Hypothalamus (tissue), 51 donors: ENCODE data around the gene PRDM7.

ENCODE experiments used
- DNase-seq, 51 donors: peaks; one replicate each; lab custom pipeline; 2025; lab: John Stamatoyannopoulos, UW

Gene PRDM7

GRCh38 chr16:90040152-90041023, 36.7 kb downstream of the PRDM7 start:
- no peak for DNase-seq

GRCh38 chr16:90037276-90037675, 39.9 kb downstream of the PRDM7 start:
- DNase-seq: no peak

DNA sequence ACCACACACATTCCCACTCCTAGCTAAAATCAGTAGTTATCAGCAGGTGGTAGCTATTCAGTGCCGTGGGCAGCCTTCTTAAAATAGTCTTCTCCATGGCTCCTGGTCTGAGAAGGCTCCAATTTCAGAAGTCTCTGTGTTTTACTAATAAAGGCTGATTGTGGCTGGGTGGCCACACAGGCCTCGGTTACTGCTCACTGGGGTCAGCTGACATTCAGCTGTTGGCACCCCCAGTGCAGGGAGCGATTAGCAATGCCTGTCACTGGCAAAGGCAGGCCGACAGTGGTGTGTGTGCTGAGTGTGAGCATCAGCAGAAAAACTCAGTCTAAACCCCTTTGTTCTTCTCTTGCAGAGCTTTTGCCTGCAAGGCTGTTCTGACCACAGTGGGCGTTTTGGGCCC, 41.2 kb downstream of the PRDM7 start:
- no peak for DNase-seq

GRCh38 chr16:90034504-90034903, 42.6 kb downstream of the PRDM7 start:
- DNase-seq: no peak

DNA sequence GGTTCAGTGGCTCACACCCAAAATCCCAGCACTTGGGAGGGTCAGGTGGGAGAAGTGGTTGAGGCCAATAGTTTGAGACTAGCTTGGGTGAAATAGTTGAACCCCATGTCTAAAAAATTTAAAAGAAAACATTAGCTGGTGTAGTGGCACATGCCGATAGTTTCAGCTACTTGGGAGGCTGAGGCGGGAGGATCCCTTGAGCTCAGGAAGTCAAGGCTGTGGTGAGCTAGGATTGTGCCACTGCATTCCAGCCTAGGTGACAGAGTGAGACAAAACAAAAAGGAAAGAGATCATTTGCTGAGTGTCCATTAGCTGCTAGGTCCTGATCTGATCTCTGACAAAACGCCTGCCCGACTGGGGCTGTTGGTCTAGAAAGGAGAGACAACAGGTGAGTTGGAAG, 43.7 kb downstream of the PRDM7 start:
- no peak for DNase-seq

DNA sequence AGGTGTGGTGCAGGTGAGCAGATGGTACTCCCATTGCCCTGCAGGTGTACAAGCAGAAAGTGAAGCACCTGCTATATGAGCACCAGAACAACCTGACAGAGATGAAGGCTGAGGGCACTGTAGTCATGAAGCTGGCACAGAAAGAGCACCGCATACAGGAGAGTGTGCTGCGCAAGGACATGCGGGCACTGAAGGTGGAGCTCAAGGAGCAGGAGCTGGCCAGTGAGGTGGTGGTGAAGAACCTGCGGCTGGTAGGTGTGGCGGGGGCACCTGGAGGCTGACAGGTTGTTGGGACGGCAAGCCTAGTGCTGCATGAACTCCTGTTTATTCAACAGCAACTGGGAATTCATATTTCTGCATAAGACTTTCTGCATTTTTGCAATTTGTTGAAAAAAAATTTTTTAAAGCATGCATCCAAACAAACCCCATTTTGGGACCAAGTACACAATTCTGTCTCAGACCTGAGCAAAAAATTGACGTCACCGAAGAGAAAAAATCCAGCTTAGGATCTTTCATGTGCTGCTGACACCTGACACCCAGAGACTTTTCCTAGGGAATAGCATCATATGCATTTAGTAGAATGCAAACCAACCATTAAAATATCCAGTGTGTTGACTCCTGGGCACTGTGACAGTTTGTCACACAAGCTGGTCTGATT, 44.3 kb downstream of the PRDM7 start:
- no peak for DNase-seq

GRCh38 chr16:90031931-90032673, 45.0 kb downstream of the PRDM7 start:
- peak in 11 of 51 donors; percentile 13 to 74 (median 27) for DNase-seq

DNA sequence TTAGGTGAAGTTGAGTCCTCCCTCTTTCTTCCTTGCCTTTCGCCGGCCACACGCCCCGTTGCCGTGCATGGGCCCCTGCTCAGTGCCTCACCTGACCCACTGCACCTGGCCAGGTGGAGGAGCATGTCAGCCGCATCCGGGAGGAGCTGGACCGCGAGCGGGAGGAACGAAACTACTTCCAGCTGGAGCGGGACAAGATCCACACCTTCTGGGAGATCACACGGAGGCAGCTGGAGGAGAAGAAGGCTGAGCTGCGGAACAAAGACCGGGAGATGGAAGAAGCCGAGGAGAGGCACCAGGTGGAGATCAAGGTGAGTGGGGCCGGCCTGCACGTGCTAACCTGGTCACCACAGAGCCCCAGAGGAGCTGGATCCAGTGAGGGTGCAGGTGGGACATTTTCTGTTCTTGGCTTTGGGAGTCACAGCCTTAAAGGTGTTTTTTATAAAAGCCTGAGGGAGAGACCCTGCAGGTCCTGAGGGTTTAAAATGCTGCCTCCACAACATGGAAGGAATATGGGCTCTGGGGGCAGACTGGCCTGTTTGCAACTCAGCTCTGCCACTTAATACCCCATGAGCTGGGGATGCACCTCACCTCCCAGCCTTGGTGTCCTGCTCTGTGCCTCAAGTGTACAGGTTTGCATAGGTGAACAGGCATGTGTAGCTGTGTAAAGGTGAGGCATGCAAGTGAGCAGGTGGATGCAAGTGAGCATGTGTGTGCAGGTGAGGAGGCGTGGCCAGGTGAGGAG, 45.8 kb downstream of the PRDM7 start:
- DNase-seq: no peak

DNA sequence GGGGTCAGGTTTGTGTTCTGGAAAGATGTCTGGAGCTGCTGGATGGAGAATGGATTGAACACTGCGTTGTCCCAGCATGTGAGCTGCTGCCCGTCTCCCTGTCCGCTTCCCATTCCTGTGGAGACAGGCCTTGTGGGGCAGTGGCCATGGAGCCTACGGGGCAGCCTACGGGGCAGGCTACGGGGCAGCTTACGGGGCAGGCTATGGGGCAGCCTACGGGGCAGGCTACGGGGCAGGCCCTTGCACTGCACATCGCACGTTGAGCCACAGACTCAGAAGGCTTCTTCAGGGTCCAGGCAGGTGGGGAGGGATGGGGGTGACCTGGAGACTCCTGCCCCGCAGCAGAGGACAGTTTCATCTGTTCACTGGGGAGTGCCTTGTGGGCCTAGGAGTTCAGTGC, 48.1 kb downstream of the PRDM7 start:
- no peak for DNase-seq

DNA sequence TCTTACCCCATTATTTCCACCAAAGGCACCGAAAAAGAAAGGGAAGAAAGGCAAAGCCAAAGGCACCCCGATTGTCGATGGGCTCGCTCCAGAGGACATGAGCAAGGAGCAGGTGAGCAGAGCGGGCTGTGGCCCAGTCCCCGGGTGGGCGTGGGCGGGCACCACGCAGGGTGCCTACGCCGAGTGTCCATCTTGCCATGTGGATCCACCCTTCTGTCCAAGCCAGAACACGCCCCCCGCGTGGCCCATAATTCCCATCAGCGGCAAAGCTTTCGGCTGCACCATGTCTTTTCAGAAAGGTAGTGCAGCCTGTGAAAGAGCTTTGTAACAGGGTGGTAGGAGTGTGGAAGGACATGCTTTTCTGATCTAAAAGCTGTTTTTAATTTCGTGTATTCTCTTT, 49.5 kb downstream of the PRDM7 start:
- no peak for DNase-seq

DNA sequence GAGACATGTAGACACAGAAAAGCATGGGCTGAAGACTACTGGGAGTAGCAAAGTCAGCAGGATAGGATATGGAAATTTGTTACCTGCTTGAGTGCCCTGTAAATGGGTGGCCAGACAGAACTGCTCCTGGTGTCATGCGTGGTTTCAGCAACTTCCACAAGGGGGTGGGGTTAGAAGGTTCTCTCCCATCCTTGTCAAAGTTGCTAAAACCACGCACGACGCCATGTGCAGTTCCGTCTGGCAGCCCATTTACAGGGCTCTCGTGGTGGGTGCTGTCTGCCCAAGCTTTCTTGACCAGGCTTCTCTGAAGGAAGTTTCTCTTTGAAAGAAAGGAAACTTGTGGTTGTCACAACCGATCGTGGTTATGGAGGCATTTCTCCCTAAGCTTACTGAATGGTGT, 51.0 kb downstream of the PRDM7 start:
- DNase-seq: no peak

DNA sequence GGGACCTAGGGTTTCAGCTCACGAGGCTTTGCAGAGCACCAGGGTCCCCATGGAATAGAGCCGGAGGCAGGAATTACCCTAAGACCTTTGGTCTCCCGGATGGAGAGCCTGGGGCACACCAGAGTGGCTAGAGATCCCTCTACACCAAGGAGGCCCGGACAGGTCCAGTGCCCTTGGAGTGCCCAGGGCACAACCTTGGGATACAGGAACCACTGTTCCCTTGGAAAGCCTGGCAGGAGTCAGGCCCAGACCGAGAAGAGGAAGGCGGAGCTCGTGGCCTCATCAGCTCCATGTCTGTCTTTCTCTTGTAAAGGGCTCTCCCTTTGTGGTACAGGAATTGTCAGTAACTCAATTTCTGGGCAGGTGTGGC, 54.1 kb downstream of the PRDM7 start:
- DNase-seq: no peak

- DNase-seq: peak; percentile 12 to 94 (median 84)
Measured at GRCh38 chr16:90022209-90023077, 54.7 kb downstream of the PRDM7 start.

DNA sequence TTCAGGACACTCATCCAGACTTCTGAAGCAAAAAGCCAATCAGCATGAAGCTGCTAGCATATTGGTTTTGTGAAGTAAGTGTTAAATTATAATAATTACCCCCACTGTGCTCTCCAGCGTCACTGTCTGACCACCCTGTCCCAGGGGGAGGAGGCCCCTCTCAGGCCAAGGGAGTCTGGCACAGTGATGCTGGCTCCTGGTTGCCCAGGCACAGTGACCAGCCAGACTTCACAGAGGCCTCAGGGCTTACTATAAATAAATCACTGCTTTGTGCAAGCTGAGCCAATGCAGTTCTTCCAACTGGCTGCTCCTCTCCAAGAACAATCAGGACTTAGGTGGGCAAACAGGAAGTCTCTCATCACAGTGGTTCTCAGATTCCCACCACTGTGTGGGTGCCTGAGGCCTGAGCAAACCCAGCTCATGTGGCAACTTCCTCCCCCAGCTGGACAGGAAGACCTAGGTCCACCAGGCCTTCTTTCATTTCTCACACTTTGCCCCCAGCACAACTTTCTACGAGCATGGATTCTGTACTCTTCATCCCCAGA, 56.2 kb downstream of the PRDM7 start:
- DNase-seq: peak in 25 of 51 donors; percentile 10 to 68 (median 42)

- DNase-seq: peak in 6 of 51 donors; percentile 8 to 53 (median 30)
Measured at GRCh38 chr16:90020260-90020837, 56.8 kb downstream of the PRDM7 start.

DNA sequence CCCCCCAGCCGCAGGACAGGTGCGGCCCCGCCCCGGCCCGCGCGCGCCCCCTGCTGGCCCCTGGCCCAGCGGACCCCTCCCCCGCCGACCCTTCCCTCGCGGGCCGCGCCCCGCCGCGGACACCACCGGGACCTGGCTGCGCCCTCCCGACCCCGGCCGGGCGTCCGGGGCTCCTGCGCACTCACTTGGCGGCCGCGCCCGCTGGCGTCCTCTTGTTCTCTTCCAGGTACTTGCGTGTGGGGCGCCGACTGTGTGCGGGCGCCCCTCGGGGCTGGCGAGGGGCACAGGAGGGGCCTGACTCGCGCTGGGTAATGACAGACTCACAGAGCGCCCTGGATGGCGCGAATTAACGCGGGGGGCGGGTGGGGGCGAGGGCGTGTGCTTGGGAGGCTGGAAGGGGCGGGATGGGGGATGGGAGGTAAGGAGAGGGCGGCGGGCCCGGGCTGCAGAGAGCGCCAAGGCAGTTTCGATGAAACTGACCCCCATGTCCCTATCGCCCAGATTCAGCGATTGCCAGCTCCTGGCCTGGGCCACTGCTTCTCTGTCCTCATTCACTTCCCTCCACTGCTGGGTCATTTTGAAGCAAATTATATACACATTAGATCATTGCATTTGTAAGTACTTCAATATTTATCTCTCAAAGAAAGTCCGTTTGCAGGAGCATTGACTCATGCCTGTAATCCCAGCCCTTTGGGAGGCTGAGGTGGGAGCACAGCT, 57.4 kb downstream of the PRDM7 start:
- DNase-seq: peak in 9 of 51 donors; percentile 7 to 55 (median 31)

DNA sequence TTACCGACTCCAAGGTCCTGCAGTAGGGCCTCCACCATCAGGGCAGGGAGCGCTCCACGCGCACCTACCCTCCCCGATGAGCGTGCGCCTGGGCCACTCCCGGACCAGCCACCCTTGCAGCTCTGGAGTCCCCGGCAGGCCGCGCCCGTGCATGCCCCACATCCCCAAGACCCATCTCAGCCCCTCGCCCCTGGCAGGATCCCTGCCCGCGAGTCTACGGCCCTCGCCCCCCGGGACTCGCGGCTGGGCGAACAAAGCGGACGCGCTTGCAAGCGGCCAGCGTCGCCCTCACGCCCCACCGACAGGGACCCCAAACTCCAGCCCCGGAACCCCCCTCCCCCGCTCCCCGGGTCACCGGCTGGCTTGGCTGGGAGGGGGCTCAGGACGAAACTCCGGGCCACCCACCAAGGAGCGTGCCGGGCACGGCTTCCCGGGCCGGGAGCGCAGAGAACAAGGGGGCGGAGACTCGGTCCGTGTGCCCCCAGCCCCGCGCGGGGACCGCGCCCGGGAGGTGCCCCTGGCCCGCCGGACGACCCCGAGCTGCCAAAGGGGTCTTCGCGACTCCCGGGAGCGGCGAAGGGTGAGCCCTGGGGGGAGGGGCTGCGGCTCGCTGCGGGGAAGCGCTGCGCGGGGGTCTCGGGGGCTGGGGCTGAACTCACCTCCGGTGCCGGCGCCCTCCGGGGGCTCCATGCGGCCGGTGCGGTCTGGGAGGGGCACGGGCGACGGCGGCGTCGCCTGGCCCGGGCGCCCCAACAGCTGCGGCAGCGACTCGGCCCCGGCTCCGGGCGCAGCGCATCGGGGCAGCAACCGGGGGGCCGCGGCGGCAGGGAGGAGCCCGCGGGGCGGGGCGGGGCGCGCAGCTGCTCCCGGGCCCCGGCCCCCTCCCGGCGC, 58.2 kb downstream of the PRDM7 start, which contains the start of gene DBNDD1:
TSS of gene DBNDD1 (minus strand) at position 805 of the 891 bp plus-strand sequence. CDS start at position 690, 115 bp downstream.
- peak in 7 of 51 donors; percentile 19 to 38 (median 28) for DNase-seq
